ENCODE measurements around the gene CASP7. TPM values are rescaled to one million over a fixed set of nuclear protein-coding genes. Genes with fewer than 3 reads are reported as not detected.

CASP7 gene
- total RNA-seq, 4 donors from 2014 or later = 5.3 to 23.9 (median 8.9) TPM

DNA sequence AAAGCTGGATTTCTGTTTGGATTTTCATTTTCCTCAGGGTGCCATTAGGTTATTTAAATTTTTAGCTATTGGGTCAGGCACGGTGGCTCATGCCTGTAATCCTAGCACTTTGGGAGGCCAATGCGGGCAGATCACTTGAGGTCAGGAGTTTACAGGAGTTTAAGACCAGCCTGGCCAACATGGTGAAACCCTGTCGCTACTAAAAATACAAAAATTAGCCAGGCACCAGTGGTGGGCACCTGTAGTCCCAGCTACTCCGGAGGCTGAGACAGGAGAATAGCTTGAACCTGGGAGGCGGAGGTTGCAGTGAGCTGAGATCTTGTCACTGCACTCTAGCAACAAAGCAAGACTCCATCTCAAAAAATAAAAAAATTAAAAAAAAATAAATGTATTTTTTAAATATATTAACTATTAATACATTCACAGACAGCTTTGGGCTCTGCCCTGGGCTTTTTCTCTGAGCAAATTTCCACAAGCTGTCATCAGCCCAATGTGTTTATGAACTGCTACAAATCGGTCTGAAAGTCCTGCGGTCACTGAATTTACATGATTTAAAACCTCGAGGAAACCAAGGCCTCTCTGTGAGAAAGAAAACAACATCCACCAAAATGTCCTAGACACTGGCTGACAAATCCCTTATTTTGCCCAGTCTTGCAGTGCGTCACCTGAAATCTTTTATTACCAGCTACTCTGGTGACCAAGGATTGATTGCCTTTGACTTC is 52.6 kb downstream of the CASP7 start:
- DNase-seq = no peak
- no peak overlapping the region for H3K4me3 ChIP-seq
- in situ Hi-C loops (cut with MboI; ENCODE audit: low sequenced_read_pairs in 4 of 4) (no loop called here), intact Hi-C loops (cut with DNase I; ENCODE audit: low total_unique reads) (no loop called here)
- H3K36me3 ChIP-seq = peaks cover 0 to 24% of the 10 kb centered on the region in 2 donors
- H3K4me1 ChIP-seq = no peaks in the 10 kb centered on the region
- no peak for TF ChIP-seq POLR2A (IDR thresholded peaks at IDR 0.05)
- TF ChIP-seq, protein P1, sequence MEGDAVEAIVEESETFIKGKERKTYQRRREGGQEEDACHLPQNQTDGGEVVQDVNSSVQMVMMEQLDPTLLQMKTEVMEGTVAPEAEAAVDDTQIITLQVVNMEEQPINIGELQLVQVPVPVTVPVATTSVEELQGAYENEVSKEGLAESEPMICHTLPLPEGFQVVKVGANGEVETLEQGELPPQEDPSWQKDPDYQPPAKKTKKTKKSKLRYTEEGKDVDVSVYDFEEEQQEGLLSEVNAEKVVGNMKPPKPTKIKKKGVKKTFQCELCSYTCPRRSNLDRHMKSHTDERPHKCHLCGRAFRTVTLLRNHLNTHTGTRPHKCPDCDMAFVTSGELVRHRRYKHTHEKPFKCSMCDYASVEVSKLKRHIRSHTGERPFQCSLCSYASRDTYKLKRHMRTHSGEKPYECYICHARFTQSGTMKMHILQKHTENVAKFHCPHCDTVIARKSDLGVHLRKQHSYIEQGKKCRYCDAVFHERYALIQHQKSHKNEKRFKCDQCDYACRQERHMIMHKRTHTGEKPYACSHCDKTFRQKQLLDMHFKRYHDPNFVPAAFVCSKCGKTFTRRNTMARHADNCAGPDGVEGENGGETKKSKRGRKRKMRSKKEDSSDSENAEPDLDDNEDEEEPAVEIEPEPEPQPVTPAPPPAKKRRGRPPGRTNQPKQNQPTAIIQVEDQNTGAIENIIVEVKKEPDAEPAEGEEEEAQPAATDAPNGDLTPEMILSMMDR (IDR thresholded peaks at IDR 0.05 in 4 of 5, conservative IDR thresholded peaks at IDR 0.05 in 1 of 5) = no peak
- ATAC-seq = no peak
- H3K27ac ChIP-seq = no peak overlapping the region
- no peaks in the 10 kb centered on the region for H3K27me3 ChIP-seq
- no peaks in the 10 kb centered on the region for H3K9me3 ChIP-seq

DNA sequence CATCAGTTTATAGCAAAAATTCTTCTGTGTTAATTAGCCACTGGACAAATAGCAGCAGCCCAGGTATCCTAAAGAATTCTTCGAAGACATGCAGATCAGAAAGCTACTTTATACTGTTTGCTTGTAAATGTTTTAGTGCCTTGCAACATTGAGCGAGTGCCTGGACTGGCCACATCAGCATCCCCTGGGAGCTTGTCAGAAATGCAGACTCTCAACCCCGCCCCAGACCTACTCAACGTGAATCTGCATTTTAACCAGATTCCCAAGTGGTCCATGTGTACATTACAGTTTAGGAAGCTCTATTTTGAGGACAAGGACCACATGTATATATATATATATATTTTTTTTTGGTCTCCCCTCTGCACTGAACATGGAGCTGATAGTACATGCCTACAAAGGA is 53.3 kb downstream of the CASP7 start:
- no peak overlapping the region for H3K27ac ChIP-seq
- in situ Hi-C loops (cut with MboI; ENCODE audit: low sequenced_read_pairs in 4 of 4) = no loop called here
- DNase-seq (no peak), ATAC-seq (no peak)
- no peak for TF ChIP-seq POLR2A (IDR thresholded peaks at IDR 0.05)
- TF ChIP-seq, protein P1 (IDR thresholded peaks at IDR 0.05 in 4 of 5, conservative IDR thresholded peaks at IDR 0.05 in 1 of 5) = no peak
- no peaks in the 10 kb centered on the region for H3K27me3 ChIP-seq
- intact Hi-C loops (cut with DNase I; ENCODE audit: low total_unique reads) = no loop called here
- peaks cover 0 to 24% of the 10 kb centered on the region in 2 donors for H3K36me3 ChIP-seq
- H3K4me1 ChIP-seq = no peaks in the 10 kb centered on the region
- H3K4me3 ChIP-seq = no peak overlapping the region
- H3K9me3 ChIP-seq = no peaks in the 10 kb centered on the region

DNA sequence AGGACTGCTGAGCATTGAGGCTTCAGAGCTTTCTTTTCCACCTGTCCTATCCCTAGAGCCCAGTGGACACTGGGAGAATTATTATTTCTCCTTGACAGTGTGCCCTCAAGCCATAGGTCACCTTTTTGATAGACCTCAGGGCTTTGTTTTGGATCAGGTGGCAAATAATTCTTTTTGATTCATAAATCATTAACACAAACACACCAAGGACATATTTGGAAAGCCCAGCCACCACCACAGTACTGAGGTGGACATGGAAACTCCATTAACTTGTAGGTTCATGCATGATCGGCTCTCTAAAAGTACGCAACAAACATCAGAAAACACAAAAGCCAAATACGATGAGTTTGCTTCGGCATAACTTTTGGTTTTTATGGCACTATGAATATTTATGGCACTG is 53.9 kb downstream of the CASP7 start:
- Histone ChIP-seq H3K36me3 (peaks cover 0 to 20% of the 10 kb centered on the region in 2 donors), H3K27me3 (no peaks in the 10 kb centered on the region), H3K4me3 (no peak overlapping the region), H3K27ac (no peak overlapping the region), H3K9me3 (no peaks in the 10 kb centered on the region), H3K4me1 (no peaks in the 10 kb centered on the region)
- DNase-seq (no peak), ATAC-seq (no peak)
- in situ Hi-C loops (cut with MboI; ENCODE audit: low sequenced_read_pairs in 4 of 4) (no loop called here), intact Hi-C loops (cut with DNase I; ENCODE audit: low total_unique reads) (no loop called here)
- TF ChIP-seq, protein P1 (IDR thresholded peaks at IDR 0.05 in 4 of 5, conservative IDR thresholded peaks at IDR 0.05 in 1 of 5) = no peak
- no peak for TF ChIP-seq POLR2A (IDR thresholded peaks at IDR 0.05)

DNA sequence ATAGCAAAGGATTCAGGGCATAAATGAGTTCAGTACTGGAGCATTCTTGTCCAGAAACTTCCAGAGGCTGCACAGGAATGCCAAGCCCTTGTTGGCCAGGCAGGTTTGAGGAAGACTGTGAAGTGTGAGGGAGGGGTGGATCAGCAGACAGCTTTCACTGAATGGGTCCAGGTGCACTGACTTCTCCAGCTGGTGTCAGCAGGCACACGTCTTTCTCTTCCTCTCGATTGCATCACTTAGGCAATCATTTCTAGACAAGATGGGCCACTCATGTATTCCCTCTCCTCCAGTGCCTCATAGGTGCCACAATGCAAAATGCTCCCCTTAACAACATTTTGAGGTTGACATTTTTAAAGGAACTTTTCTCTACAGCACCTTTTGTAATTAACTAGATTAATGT is 56.2 kb downstream of the CASP7 start:
- H3K4me3 ChIP-seq = no peak overlapping the region
- intact Hi-C loops (cut with DNase I; ENCODE audit: low total_unique reads) = no loop called here
- DNase-seq = no peak
- no peaks in the 10 kb centered on the region for H3K4me1 ChIP-seq
- H3K27ac ChIP-seq = no peak overlapping the region
- no peaks in the 10 kb centered on the region for H3K27me3 ChIP-seq
- no peak for ATAC-seq
- TF ChIP-seq POLR2A (IDR thresholded peaks at IDR 0.05) = no peak
- TF ChIP-seq, protein P1 (IDR thresholded peaks at IDR 0.05 in 4 of 5, conservative IDR thresholded peaks at IDR 0.05 in 1 of 5) = no peak
- in situ Hi-C loops (cut with MboI; ENCODE audit: low sequenced_read_pairs in 4 of 4) = no loop called here
- no peaks in the 10 kb centered on the region for H3K36me3 ChIP-seq
- H3K9me3 ChIP-seq = no peaks in the 10 kb centered on the region

DNA sequence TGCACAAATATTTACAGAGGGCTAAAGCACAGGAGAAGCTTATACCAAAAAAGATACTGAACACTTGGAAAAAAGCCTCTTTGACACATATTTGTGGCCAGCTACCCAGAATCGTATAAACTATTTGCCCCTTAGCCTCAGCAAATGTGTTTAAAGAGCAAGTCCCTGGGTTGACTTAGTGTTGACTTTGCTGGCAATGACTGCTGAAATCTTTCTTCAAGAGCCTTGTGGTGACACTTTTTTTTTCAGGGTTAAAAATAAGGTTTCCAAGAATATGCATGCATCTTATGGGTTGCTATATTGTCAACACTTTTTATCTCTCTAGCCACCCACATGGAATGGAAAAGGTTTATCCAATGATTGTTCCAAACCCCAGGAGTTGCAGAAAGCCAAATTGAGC is 56.9 kb downstream of the CASP7 start:
- Histone ChIP-seq H3K27me3 (no peaks in the 10 kb centered on the region), H3K36me3 (no peaks in the 10 kb centered on the region), H3K4me3 (no peak overlapping the region), H3K27ac (no peak overlapping the region), H3K9me3 (no peaks in the 10 kb centered on the region), H3K4me1 (no peaks in the 10 kb centered on the region)
- no peak for TF ChIP-seq POLR2A (IDR thresholded peaks at IDR 0.05)
- TF ChIP-seq, protein P1 (IDR thresholded peaks at IDR 0.05 in 4 of 5, conservative IDR thresholded peaks at IDR 0.05 in 1 of 5) = no peak
- no peak for ATAC-seq
- intact Hi-C loops (cut with DNase I; ENCODE audit: low total_unique reads) = no loop called here
- in situ Hi-C loops (cut with MboI; ENCODE audit: low sequenced_read_pairs in 4 of 4) = no loop called here
- no peak for DNase-seq

All from gastrocnemius medialis (tissue), 4 donors.